Activated CD4-positive, alpha-beta T cell treated with anti-CD3 and anti-CD28 coated beads, Interleukin-2, amount 50 U/mL, for 48 hours (primary cell): ENCODE results near the gene TAS2R38.

Experiments
- DNase-seq, 2 experiments: peaks; one replicate each; pipeline ENCODE4 v3.0.0-alpha.2; 2020

The TAS2R38 gene

GRCh38 chr7:141975806-141976523 lies 2.4 kb upstream of the TAS2R38 start:
- peak; percentile 84 to 85 for DNase-seq

GRCh38 chr7:141974831-141975230 lies 1.3 kb upstream of the TAS2R38 start:
- peak; percentile 3 to 6 for DNase-seq

GRCh38 chr7:141960687-141961422 lies 12.7 kb downstream of the TAS2R38 start:
- DNase-seq = no peak

GRCh38 chr7:141956084-141956483 lies 17.5 kb downstream of the TAS2R38 start:
- DNase-seq = no peak

GRCh38 chr7:141954334-141954733 lies 19.2 kb downstream of the TAS2R38 start:
- no peak for DNase-seq

- DNase-seq = no peak
Measured at GRCh38 chr7:141952461-141952860, 21.1 kb downstream of the TAS2R38 start.

GRCh38 chr7:141950806-141951205 lies 22.8 kb downstream of the TAS2R38 start:
- no peak for DNase-seq

- no peak for DNase-seq
Measured at GRCh38 chr7:141949911-141950310, 23.7 kb downstream of the TAS2R38 start.

- no peak for DNase-seq
Measured at GRCh38 chr7:141949451-141949850, 24.1 kb downstream of the TAS2R38 start.

- DNase-seq = no peak
Measured at GRCh38 chr7:141949021-141949420, 24.6 kb downstream of the TAS2R38 start.

GRCh38 chr7:141946796-141947195 lies 26.8 kb downstream of the TAS2R38 start, which contains the start of gene CLEC5A:
Gene CLEC5A (minus strand): TSS chr7:141946974. CDS start chr7:141946292, 682 bp downstream.
- DNase-seq = no peak

GRCh38 chr7:141945356-141945755 lies 28.2 kb downstream of the TAS2R38 start:
- no peak for DNase-seq

- no peak for DNase-seq
Measured at GRCh38 chr7:141944811-141945210, 28.8 kb downstream of the TAS2R38 start.

GRCh38 chr7:141943846-141944245 lies 29.7 kb downstream of the TAS2R38 start:
- no peak for DNase-seq

- DNase-seq = no peak
Measured at GRCh38 chr7:141941075-141941474, 32.5 kb downstream of the TAS2R38 start.

GRCh38 chr7:141930211-141930610 lies 43.4 kb downstream of the TAS2R38 start:
- no peak for DNase-seq

- DNase-seq = no peak
Measured at GRCh38 chr7:141928845-141929195, 44.8 kb downstream of the TAS2R38 start.

GRCh38 chr7:141928146-141928844 lies 45.3 kb downstream of the TAS2R38 start:
- DNase-seq = no peak
